CD4-positive, alpha-beta T cell treated with Interleukin-6 at 100 ng/mL for 8 hours (primary cell): ENCODE measurements around the gene SLC44A4.
A peak's percentile ranks its signal among the peaks of the same experiment; 100 is the strongest.
"Not testable (repeated sequence)": the region's sequence is repeated elsewhere in the genome, so short reads cannot be mapped to it uniquely, and the experiment has no call there.

Source experiments
- DNase-seq: peaks from one replicate; pipeline ENCODE4 v3.0.0-alpha.2; 2020; ENCODE audit warnings: mixed read lengths, low spot score

Gene SLC44A4

GRCh38 chr6:31878726-31879125, at the start of gene SLC44A4:
SLC44A4 (minus strand) TSS chr6:31878997; CDS start chr6:31878980, 17 bp downstream.
- no peak for DNase-seq

GRCh38 chr6:31928672-31928939, 49.8 kb upstream of the SLC44A4 start:
- DNase-seq, result no peak

GRCh38 chr6:31927863-31928671, 49.3 kb upstream of the SLC44A4 start:
- no peak for DNase-seq

- no peak for DNase-seq
Observed at GRCh38 chr6:31927242-31927862, 48.6 kb upstream of the SLC44A4 start, which contains the start of gene C2. C2 (plus strand) TSS chr6:31927717; CDS start chr6:31927753, 36 bp downstream.

GRCh38 chr6:31922942-31923341, 44.1 kb upstream of the SLC44A4 start:
- DNase-seq, result no peak

- DNase-seq, result no peak
Observed at GRCh38 chr6:31920811-31921210, 42.0 kb upstream of the SLC44A4 start.

- DNase-seq, result no peak
Observed at GRCh38 chr6:31919624-31920303, 41.0 kb upstream of the SLC44A4 start.

GRCh38 chr6:31918069-31918720, 39.4 kb upstream of the SLC44A4 start:
- no peak for DNase-seq

- DNase-seq, result no peak
Observed at GRCh38 chr6:31915756-31916155, 37.0 kb upstream of the SLC44A4 start.

- no peak for DNase-seq
Observed at GRCh38 chr6:31915351-31915750, 36.6 kb upstream of the SLC44A4 start.

- no peak for DNase-seq
Observed at GRCh38 chr6:31911826-31912585, 33.2 kb upstream of the SLC44A4 start.

- DNase-seq, result not testable (repeated sequence)
Observed at GRCh38 chr6:31909298-31909697, 30.5 kb upstream of the SLC44A4 start.

- no peak for DNase-seq
Observed at GRCh38 chr6:31908791-31909190, 30.0 kb upstream of the SLC44A4 start.

- not testable (repeated sequence) for DNase-seq
Observed at GRCh38 chr6:31908255-31908654, 29.5 kb upstream of the SLC44A4 start.

GRCh38 chr6:31907158-31907813, 28.5 kb upstream of the SLC44A4 start:
- DNase-seq, result no peak

- not testable (repeated sequence) for DNase-seq
Observed at GRCh38 chr6:31906727-31907126, 27.9 kb upstream of the SLC44A4 start.

- no peak for DNase-seq
Observed at GRCh38 chr6:31906122-31906521, 27.3 kb upstream of the SLC44A4 start.

GRCh38 chr6:31905041-31905440, 26.2 kb upstream of the SLC44A4 start:
- DNase-seq, result no peak

- no peak for DNase-seq
Observed at GRCh38 chr6:31903957-31904356, 25.2 kb upstream of the SLC44A4 start.

- DNase-seq, result peak; percentile 86
Observed at GRCh38 chr6:31901953-31902643, 23.3 kb upstream of the SLC44A4 start, which contains the start of gene ZBTB12. ZBTB12 (minus strand) TSS chr6:31902086; CDS start chr6:31901305, 781 bp downstream.
